ENCODE data around the gene ZNF511.

The ZNF511 gene

DNA sequence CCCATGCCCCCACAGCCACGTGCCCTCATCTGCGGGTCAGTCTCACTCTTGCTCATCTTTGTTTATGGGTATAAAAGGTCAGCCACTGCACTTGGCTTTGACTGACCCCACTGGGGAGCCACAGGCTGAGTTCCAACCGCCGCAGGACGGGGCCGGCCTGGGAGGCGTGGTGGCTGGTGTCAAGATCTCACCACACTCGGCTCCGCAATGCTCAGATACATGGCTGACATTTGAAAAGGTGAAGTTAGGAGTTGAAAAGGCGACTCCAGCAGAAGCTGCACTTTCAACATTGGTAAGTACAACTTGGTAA, 14.9 kb upstream of the ZNF511 start:
- no peak for DNase-seq

- no peak for DNase-seq
Observed at GRCh38 chr10:133294189-133294588, 14.5 kb upstream of the ZNF511 start.

DNA sequence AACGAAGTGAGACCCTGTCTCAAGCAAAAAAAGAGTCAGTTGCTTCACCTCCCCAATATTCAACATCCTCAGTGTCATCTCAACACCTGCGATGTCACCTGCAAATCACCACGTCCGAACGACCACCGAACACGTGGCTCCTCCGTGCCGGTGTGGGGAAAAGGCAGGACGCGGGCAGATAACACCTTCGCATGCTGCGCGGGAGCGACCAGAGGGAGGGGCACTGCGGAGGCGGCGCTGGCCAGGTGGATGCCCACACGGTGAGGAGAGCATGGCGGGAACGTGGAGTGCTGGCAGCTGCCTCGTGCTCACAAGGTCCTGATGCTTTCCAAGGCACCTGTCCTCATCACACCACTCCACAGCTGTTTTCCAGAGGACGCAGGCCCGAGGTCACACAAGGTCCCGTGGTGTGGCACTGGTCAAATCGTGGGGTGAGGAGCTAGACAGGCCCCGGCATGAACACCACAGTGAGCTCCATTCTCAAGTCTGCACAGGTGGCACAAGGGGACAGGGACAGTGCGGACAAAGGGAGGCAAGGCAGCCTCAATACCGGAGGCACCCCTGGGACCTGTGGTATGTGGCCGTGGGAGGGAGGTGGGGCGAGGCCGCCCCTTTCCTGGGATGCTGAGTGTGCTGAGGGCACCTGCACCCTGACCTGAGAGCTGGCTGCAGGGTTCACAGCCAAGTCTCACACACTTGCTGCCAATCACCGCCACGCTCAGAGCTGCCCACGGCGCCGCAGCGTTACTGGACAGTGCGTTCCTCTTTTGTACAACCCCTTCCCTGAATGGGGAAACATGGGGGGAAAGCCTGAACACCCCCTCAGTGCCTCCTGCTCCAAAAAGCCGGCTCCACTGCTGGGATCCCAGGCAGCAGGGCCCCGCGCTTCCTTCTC, 13.0 kb upstream of the ZNF511 start:
- DNase-seq = no peak

GRCh38 chr10:133297504-133297903, 11.2 kb upstream of the ZNF511 start:
- no peak for DNase-seq

DNA sequence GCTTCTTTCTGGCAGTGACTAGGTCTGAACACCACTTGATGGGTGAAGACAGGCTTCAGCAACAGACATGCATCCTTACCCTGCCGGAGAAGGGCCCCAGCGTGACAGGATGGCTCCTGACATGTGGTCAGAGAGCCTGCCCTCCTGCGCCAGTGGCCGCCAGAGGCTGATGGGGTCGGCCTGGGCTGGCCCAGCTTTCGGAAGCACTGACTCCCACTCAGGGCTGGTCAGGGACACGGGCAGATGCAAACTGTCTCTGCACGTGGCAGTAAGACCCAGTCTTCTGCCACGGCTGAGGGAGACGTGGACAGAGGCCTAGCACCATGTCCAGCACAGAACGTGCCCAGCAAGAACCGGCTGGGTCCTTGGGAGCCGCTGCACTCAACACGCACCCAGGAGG, 10.2 kb upstream of the ZNF511 start:
- DNase-seq = no peak

DNA sequence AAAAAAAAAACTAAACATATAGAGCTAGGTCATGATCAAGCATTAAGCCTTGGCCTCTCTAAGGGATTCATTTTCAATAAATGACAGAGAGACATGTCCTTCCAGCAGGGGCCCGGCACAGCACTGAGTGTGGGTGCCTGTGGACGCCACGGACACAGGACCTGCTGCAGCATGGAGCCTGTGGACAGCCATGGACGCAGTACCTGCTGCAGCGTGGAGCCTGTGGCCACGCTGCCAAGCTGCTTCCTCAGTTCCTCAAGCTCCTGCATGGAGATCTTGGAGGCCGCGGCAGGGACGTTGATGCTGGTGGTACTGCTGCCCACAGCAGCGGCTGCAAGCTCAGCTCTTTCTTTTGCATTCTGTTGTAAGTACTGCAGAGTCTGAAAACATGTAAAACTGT, 9.5 kb upstream of the ZNF511 start:
- DNase-seq = no peak

- DNase-seq = no peak
Observed at GRCh38 chr10:133299738-133300137, 9.0 kb upstream of the ZNF511 start.

DNA sequence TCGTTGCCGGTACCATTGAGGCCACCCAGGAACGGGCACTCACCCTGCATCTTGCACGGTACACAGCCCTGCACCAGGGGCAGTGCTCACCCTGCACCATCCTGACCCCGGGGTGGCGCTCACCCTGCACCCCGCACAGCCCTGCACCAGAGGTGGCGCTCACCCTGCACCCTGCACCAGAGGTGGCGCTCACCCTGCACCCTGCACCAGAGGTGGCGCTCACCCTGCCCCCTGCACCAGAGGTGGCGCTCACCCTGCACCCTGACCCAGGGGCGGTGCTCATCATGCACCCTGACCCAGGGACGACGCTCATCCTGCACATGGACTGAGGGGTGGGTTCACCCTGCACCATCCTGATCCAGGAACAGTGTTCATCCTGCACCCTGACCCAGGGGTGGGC, 6.5 kb upstream of the ZNF511 start:
- no peak for DNase-seq

GRCh38 chr10:133303206-133303605, 5.5 kb upstream of the ZNF511 start:
- no peak for DNase-seq

DNA sequence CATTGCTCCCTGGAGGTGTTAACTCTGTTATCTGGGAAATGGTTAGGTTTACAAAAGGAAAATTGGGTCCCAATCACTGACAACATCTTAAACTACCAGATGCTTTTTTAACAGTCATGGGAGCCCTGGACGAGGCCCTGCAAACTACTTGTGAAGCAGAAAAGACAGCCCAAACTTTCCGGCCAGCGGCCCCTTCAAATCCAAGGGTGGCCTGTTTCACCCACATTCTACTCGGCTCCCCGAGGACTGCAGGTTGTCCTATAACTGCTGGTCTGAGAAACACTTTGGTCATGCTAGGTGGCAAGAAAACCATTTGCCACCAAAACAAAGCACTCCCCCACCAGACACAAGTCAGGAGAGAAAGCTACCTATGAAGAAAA, 2.6 kb upstream of the ZNF511 start:
- DNase-seq = no peak

- DNase-seq = no peak
Observed at GRCh38 chr10:133306941-133307379, 1.8 kb upstream of the ZNF511 start.

- DNase-seq = peak; percentile 74 to 89 (median 87)
Observed at GRCh38 chr10:133307776-133308420, 816 bp upstream of the ZNF511 start.

DNA sequence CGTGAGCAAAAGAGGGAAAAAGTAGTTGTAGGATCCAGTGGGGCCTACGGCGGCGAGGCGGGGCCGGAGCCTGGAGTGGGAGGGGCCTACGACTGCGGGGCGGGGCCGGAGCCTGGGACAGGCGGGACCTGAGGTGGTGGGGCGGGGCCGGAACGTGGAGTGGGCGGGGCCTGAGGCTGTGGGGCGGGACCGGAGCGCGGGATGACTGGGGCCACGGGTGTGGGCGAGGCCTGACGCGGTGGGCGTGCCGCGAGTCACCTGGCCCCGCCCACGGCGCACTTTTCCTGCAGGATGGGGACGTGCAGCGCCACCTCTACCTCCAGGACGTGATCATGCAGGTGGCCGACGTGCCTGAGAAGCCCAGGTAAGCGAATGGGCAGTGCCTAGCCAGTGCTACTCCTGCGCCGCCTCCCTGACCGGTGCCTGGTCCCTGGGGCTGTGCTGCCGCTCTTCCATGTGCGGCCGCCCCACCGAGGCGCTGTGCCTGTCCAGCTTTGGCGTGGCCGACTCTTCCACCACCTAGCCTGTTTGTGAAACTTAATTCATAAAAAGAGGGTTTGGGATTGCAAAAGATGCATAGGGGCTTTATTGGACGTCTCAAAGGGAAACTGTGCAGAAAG, 496 bp downstream of the ZNF511 start:
- peak; percentile 89 to 99 (median 96) for DNase-seq

GRCh38 chr10:133309720-133310398, 1.1 kb downstream of the ZNF511 start:
- DNase-seq = no peak

DNA sequence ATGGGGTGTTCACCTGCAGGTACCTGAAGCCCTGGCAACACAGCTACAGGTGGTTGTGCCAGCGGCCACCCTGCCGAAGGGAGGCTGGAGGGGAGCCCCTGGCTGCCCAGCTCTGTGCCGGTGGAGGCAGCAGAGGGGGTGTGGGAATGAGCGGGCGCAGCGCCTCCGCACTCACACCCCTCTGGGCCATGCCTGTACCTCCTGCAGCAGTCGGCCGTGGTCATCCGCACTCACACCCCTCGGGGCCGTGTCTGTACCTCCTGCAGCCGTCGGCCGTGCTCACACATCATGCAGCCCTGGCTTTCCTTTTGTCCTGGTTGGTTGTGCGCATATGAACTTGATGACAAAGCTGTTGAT, 1.7 kb downstream of the ZNF511 start:
- DNase-seq = no peak

DNA sequence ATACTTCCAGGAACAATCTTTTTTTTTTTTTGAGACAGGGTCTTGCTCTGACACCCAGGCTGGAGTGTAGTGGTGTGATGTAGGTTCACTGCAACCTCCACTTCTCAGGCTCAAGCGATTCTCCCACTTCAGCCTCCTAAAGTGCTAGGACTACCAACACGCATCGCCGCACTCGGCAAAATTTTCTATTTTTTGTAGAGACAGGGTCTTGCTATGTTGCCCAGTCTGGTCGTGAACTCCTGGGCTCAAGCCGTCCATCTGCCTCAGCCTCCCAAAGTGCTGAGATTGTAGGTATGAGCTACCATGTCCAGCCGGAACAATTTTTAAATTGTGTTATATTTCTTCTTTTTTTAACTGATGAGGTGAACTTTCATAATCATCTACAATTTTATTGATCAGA, 2.1 kb downstream of the ZNF511 start:
- no peak for DNase-seq

DNA sequence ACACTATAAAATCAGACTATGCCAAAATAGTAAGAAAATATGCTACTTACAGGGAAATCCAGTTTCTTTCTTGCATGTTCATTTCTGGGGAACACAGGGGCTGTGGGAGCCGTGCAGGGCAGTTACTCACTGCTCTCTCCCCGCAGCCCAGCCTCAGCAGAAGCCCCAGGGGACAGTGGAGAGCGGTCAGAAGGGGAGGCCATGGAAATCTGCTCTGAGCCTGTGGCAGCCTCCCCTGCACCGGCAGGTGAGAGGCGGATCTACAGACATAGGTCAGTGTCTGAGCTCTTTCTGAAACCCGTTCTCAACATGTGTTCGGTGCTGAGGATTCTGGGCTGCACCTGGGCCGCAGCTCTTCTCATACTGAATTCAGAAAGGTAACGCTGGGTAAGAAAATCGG, 2.9 kb downstream of the ZNF511 start:
- no peak for DNase-seq

GRCh38 chr10:133312016-133312768, 3.5 kb downstream of the ZNF511 start:
- no peak for DNase-seq

DNA sequence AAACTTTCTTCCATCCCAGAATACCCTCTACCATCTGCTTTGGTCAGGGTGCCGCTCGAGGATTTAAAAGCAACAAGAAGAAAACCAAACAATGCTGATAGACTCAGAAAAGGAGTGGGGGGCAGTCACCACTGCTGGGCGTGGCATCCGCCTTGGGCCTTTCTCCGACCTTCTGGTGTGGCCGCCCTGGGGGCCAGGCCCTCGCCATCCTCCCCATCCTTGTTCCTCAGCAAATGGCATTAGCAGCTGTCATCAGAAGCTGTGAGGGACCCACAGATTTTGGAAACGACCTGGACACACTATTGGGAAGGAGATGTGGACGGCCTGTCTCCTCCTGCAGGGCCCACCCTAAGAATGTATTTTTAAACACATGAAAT, 4.0 kb downstream of the ZNF511 start:
- DNase-seq = no peak

DNA sequence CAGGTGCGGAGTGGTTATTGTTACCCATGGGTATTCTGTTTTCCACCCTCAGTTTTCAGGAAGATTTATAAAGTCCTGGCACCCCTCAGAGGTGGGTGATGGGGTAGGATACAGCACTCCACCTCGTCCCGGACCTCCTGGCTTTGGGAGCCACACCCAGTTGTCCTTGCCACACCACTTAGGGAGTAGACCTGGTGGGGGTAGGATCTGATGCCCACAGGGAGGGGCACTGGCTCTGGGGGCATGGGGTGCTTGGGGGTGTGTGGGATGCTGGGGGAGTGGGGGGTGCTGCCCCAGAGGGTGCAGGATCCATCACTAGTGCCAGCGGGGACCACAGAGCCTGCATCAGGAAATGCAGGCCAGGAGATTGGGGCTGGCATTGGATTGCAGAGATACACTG, 4.5 kb downstream of the ZNF511 start:
- no peak for DNase-seq

- DNase-seq = no peak
Observed at GRCh38 chr10:133314911-133315310, 6.2 kb downstream of the ZNF511 start.

DNA sequence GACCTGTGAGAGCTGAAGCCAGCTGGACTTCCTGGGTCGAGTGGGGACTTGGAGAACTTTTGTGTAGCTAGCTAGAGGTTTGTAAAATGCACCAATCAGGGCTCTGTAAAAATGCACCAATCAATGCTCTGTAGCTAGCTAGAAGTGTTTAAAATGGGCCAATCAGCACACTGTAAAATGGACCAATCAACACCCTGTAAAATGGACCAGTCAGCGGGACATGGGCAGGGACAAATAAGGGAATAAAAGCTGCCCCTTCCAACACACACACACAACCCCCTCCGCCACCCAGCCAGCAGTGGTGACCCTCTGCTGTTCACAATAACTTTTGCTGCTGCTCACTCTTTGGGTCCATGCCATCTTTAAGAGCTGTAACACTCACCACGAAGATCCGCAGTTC, 7.1 kb downstream of the ZNF511 start:
- DNase-seq = no peak

DNA sequence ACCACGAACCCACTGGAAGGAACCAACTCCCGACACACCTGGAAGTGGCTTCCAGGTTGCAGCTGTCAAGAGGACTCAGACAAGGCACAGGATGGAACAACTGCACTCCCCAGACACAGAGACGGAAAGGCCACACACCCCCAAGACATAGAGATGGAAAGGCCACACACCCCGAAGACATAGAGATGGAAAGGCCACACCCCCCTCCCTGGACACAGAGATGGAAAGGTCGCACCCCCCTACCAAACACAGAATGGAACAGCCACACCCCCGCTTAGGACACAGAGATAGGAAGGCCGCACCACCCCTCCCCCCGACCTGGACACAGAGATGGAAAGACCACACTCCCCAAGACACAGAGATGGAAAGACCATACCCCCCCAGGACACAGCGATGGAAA, 7.6 kb downstream of the ZNF511 start:
- no peak for DNase-seq

Data from stimulated activated naive CD4-positive, alpha-beta T cell (primary cell).